HepG2 (cell line): ENCODE results near the gene DDX31. TPM values are rescaled to one million over a fixed set of nuclear protein-coding genes. Genes with fewer than 3 reads are reported as not detected.

Experiments
- AKAP8 ChIP-seq: sonication (generic); formaldehyde crosslinking; IDR thresholded peaks from 2 replicates; pipeline ENCODE4 v1.5.1; 2020; ENCODE audit warnings: mild to moderate bottlenecking, missing genetic modification reagents
- ARID2 ChIP-seq: sonication (generic); formaldehyde crosslinking; IDR thresholded peaks from 2 replicates; pipeline ENCODE4 v1.8.1; 2022; ENCODE audit warnings: mild to moderate bottlenecking, missing genetic modification reagents, borderline replicate concordance
- ARID4A ChIP-seq: sonication (generic); formaldehyde crosslinking; IDR thresholded peaks from 2 replicates; pipeline ENCODE4 v1.5.0; 2020; ENCODE audit warnings: mild to moderate bottlenecking, missing genetic modification reagents, borderline replicate concordance
- BCLAF1 ChIP-seq: fragments of 450-650 bp; IDR thresholded peaks from 2 replicates; pipeline ENCODE4 v1.6.1; 2017; ENCODE audit warnings: mild to moderate bottlenecking
- BRF2 ChIP-seq: sonication (generic); formaldehyde crosslinking; IDR thresholded peaks from 2 replicates; pipeline ENCODE4 v1.8.1; 2022; ENCODE audit warnings: mild to moderate bottlenecking, missing genetic modification reagents
- CAMTA2 ChIP-seq: sonication (generic); formaldehyde crosslinking; IDR thresholded peaks from 2 replicates; pipeline ENCODE4 v1.4.0; 2020; ENCODE audit warnings: mild to moderate bottlenecking, missing genetic modification reagents, borderline replicate concordance
- MXI1 ChIP-seq: IDR thresholded peaks from 3 replicates; pipeline ENCODE4 v1.6.1; 2012; ENCODE audit warnings: low read depth, low read length, inconsistent platforms, borderline replicate concordance
- PHF21A ChIP-seq: sonication (generic); formaldehyde crosslinking; IDR thresholded peaks from 2 replicates; pipeline ENCODE4 v1.5.0; 2020; ENCODE audit warnings: mild to moderate bottlenecking, missing genetic modification reagents
- PPARG ChIP-seq: conservative IDR thresholded peaks from 2 replicates; pipeline ENCODE4 v1.6.1; 2016; ENCODE audit warnings: missing biosample characterization, missing genetic modification reagents
- RBFOX2 ChIP-seq: fragments of 200-400 bp; formaldehyde crosslinking; IDR thresholded peaks from 2 replicates; pipeline ENCODE4 v1.6.1; 2017; ENCODE audit warnings: low read depth, mild to moderate bottlenecking, low read length
- ZFP41 ChIP-seq: sonication (generic); formaldehyde crosslinking; IDR thresholded peaks from 2 replicates; pipeline ENCODE4 v1.4.0; 2020; ENCODE audit warnings: mild to moderate bottlenecking, missing genetic modification reagents, borderline replicate concordance
- ZNF207 ChIP-seq: fragments of 450-650 bp; IDR thresholded peaks from 2 replicates; pipeline ENCODE4 v1.6.1; 2016; ENCODE audit warnings: antibody characterized with exemption, borderline replicate concordance
- ZNF263 ChIP-seq: sonication (generic); formaldehyde crosslinking; IDR thresholded peaks from 2 replicates; pipeline ENCODE4 v1.4.0; 2020; ENCODE audit warnings: missing genetic modification reagents
- ZNF607 ChIP-seq: sonication (generic); formaldehyde crosslinking; IDR thresholded peaks from 2 replicates; pipeline ENCODE4 v1.5.1; 2020; ENCODE audit warnings: missing genetic modification reagents, mild to moderate bottlenecking, borderline replicate concordance
- ZNF704 ChIP-seq: sonication (generic); formaldehyde crosslinking; IDR thresholded peaks from 2 replicates; pipeline ENCODE4 v1.8.1; 2023; ENCODE audit warnings: mild to moderate bottlenecking, inconsistent platforms, moderate library complexity, missing genetic modification reagents, borderline replicate concordance
- polyA plus RNA-seq, 8 experiments: library from polyadenylated mRNA; depleted of rRNA in 3 of 8; stranded (reverse) in 7 of 8; unstranded in 1 of 8; fragments of >200 nt; fragmentation: Illumina TruSeq in 4 of 8; extraction: Trizol in 4 of 8; gene quantifications; 2 replicates each; pipeline versions ENCODE4 v1.2.1 to v1.2.3, GENCODE V29; 2011 to 2016; ENCODE audit warnings: low read depth in 4 of 8, missing spikeins in 1 of 8, mixed read lengths in 1 of 8; ENCODE audit not compliant: insufficient read depth in 1 of 8
- total RNA-seq, 5 experiments: library from RNA; depleted of rRNA; stranded (reverse); fragments of >200 nt; fragmentation: Illumina TruSeq; extraction: Trizol; gene quantifications; 2 replicates each; pipeline ENCODE4 v1.2.3, GENCODE V29; 2016; ENCODE audit warnings: low read depth in 1 of 5

The DDX31 gene
- total and polyA plus RNA-seq, 2 of the 13 experiments (the other 11 are each of a cell fraction or from before 2014, with no cell fraction given) = 11.4 to 16.3 TPM

GRCh38 chr9:132669698-132670456 lies at the start of gene DDX31 (continued):
- peak; percentile 98 for TF ChIP-seq ZNF704 (CRISPR knock-in tag)
- TF ChIP-seq CAMTA2 (CRISPR knock-in tag) = peak; percentile 98
- peak; percentile 93 for TF ChIP-seq RBFOX2
- peak; percentile 80 for TF ChIP-seq PHF21A
- TF ChIP-seq ZNF263 (CRISPR knock-in tag) = peak; percentile 79; the same call in 1 of the 2 replicates
- peak; percentile 88; the same call in 2 of the 3 replicates for TF ChIP-seq MXI1
- TF ChIP-seq ARID4A (CRISPR knock-in tag) = peak; percentile 99
- TF ChIP-seq BCLAF1 = no peak
- peak; percentile 73; the same call in 1 of the 2 replicates for TF ChIP-seq BRF2 (CRISPR knock-in tag)
- TF ChIP-seq ARID2 (CRISPR knock-in tag) = peak; percentile 34
- TF ChIP-seq AKAP8 (CRISPR knock-in tag) = peak; percentile 70; the same call in 1 of the 2 replicates
- TF ChIP-seq PPARG (CRISPR knock-in tag) = peak; percentile 37; the same call in 1 of the 2 replicates
- TF ChIP-seq ZFP41 (CRISPR knock-in tag) = peak; percentile 95; the same call in 1 of the 2 replicates
- peak; percentile 98 for TF ChIP-seq ZNF607 (CRISPR knock-in tag)
- TF ChIP-seq ZNF207 = no peak
